ENCODE results near the gene WNT9B. TPM values are rescaled to one million over a fixed set of nuclear protein-coding genes. Genes with fewer than 3 reads are reported as not detected.

WNT9B gene, protein sequence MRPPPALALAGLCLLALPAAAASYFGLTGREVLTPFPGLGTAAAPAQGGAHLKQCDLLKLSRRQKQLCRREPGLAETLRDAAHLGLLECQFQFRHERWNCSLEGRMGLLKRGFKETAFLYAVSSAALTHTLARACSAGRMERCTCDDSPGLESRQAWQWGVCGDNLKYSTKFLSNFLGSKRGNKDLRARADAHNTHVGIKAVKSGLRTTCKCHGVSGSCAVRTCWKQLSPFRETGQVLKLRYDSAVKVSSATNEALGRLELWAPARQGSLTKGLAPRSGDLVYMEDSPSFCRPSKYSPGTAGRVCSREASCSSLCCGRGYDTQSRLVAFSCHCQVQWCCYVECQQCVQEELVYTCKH
- not detected for total RNA-seq

GRCh38 chr17:46851029-46851741, at the start of gene WNT9B:
Gene WNT9B (plus strand): TSS chr17:46851583. CDS start chr17:46851639, 56 bp downstream.
- CTCF ChIA-PET = no interaction called here
- no peaks in the 10 kb centered on the region for H3K36me3 Mint-ChIP-seq (ENCODE audit: low read depth)
- peak; percentile 24 for DNase-seq
- H3K4me1 Mint-ChIP-seq = peaks cover 9% of the 10 kb centered on the region
- H3K9me3 Mint-ChIP-seq = no peaks in the 10 kb centered on the region
- POLR2A ChIA-PET = no interaction called here
- H3K27me3 Mint-ChIP-seq = peaks cover 56% of the 10 kb centered on the region
- no peak within 1 kb of the TSS for H3K27ac Mint-ChIP-seq
- H3K4me3 Mint-ChIP-seq = no peak within 1 kb of the TSS

DNA sequence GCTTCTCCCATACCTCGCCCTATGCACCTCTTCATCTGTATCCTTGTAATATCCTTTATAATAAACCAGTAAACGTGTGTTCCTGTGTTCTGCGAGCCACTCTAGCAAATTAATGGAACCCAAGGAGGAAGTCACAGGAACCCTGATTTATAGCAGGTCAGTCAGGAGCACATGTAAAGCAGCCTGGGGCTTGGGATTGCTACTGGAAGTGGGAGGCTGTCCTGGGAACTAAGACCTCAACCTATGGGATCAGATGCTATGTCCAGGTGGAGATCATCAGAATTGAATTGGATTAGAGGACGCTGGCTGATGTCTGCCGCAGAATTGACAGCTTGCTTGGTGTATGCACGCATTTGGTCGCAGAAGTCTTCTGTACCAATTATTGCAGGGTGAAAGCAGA, 48.6 kb upstream of the WNT9B start:
- Mint-ChIP-seq H3K4me1 (no peaks in the 10 kb centered on the region), H3K9me3 (peaks cover 2% of the 10 kb centered on the region), H3K27me3 (peaks cover 2% of the 10 kb centered on the region), H3K36me3 (ENCODE audit: low read depth) (no peaks in the 10 kb centered on the region), H3K4me3 (no peak overlapping the region), H3K27ac (no peak overlapping the region)
- ChIA-PET CTCF (no interaction called here), POLR2A (no interaction called here)
- DNase-seq = no peak

DNA sequence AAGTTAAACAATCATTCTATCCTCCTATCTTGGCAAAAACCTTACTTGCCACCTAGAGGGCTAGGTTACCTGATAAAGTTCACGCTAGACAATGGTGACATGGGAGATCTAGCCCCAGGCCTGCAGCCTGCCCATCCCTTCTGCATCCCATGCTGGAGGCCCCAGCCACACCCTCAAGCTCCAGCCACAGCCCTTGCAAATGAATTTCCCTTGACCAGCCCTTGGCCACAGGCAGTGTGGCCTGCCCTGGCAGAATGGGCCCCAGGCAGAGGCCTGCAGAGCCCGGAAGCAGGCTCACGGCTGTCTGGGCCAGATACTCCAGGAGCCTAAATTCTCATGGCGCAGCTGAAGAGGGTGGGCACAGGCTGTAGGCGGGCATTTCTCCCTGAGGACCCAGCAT, 47.8 kb upstream of the WNT9B start:
- Mint-ChIP-seq H3K36me3 (ENCODE audit: low read depth) (no peaks in the 10 kb centered on the region), H3K4me3 (no peak overlapping the region), H3K4me1 (no peaks in the 10 kb centered on the region), H3K27me3 (peaks cover 2% of the 10 kb centered on the region), H3K27ac (no peak overlapping the region), H3K9me3 (peaks cover 2% of the 10 kb centered on the region)
- ChIA-PET POLR2A (no interaction called here), CTCF (no interaction called here)
- DNase-seq = no peak

GRCh38 chr17:46805771-46806170, 45.6 kb upstream of the WNT9B start:
- CTCF ChIA-PET = interaction anchor here (0.6 to 1.2 kb wide), 2 partner anchors 9 to 30 kb away, joined by 3 read pairs; no protein-coding TSS in a partner anchor
- Mint-ChIP-seq H3K27me3 (peaks cover 2% of the 10 kb centered on the region), H3K36me3 (ENCODE audit: low read depth) (no peaks in the 10 kb centered on the region), H3K4me1 (no peaks in the 10 kb centered on the region), H3K4me3 (no peak overlapping the region), H3K9me3 (peaks cover 2% of the 10 kb centered on the region), H3K27ac (no peak overlapping the region)
- no peak for DNase-seq
- POLR2A ChIA-PET = no interaction called here

- peaks cover 2% of the 10 kb centered on the region for H3K9me3 Mint-ChIP-seq
- no peak for DNase-seq
- peaks cover 19% of the 10 kb centered on the region for H3K27me3 Mint-ChIP-seq
- H3K27ac Mint-ChIP-seq = no peak overlapping the region
- H3K4me3 Mint-ChIP-seq = no peak overlapping the region
- H3K4me1 Mint-ChIP-seq = no peaks in the 10 kb centered on the region
- ChIA-PET CTCF (no interaction called here), POLR2A (no interaction called here)
- H3K36me3 Mint-ChIP-seq (ENCODE audit: low read depth) = no peaks in the 10 kb centered on the region
Observed at GRCh38 chr17:46809110-46809571, 42.2 kb upstream of the WNT9B start.

GRCh38 chr17:46810837-46811236, 40.5 kb upstream of the WNT9B start:
- Mint-ChIP-seq H3K4me3 (no peak overlapping the region), H3K27ac (no peak overlapping the region), H3K36me3 (ENCODE audit: low read depth) (no peaks in the 10 kb centered on the region), H3K4me1 (no peaks in the 10 kb centered on the region), H3K9me3 (no peaks in the 10 kb centered on the region), H3K27me3 (peaks cover 26% of the 10 kb centered on the region)
- no peak for DNase-seq
- ChIA-PET CTCF (no interaction called here), POLR2A (no interaction called here)

GRCh38 chr17:46811978-46812583, 39.3 kb upstream of the WNT9B start:
- Mint-ChIP-seq H3K4me3 (no peak overlapping the region), H3K27me3 (peaks cover 39% of the 10 kb centered on the region), H3K27ac (no peak overlapping the region), H3K9me3 (no peaks in the 10 kb centered on the region), H3K4me1 (no peaks in the 10 kb centered on the region), H3K36me3 (ENCODE audit: low read depth) (no peaks in the 10 kb centered on the region)
- no peak for DNase-seq
- ChIA-PET CTCF (interaction anchor here (1.2 kb wide), 1 partner anchor 30 kb away, joined by 4 read pairs; no protein-coding TSS in a partner anchor), POLR2A (no interaction called here)

GRCh38 chr17:46812624-46813318, 38.6 kb upstream of the WNT9B start:
- Mint-ChIP-seq H3K9me3 (no peaks in the 10 kb centered on the region), H3K4me1 (peaks cover 3% of the 10 kb centered on the region), H3K36me3 (ENCODE audit: low read depth) (no peaks in the 10 kb centered on the region), H3K27ac (no peak overlapping the region), H3K4me3 (no peak overlapping the region), H3K27me3 (peaks cover 46% of the 10 kb centered on the region)
- no peak for DNase-seq
- CTCF ChIA-PET = interaction anchor here (1.2 kb wide), 1 partner anchor 29 kb away, joined by 4 read pairs; no protein-coding TSS in a partner anchor
- POLR2A ChIA-PET = no interaction called here

DNA sequence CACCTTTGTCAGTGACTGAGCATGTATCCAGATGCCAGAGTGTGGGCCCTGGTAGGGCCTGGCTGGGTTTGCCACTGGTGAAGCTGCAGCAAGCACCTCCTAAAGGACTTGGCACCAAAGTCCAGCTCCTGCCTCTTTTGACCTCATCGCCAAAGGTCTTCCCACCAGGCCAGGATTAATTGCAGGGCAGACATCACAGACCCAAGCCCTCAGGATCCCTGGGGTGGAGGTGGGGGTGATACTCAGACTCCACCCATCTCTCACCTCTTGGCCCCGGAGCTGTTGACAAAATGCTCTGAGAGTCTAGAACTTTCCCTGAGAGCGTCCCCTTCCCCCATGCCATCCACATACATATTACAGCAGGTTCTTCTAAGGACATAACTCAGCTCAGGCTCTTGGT, 37.5 kb upstream of the WNT9B start:
- Mint-ChIP-seq H3K36me3 (ENCODE audit: low read depth) (no peaks in the 10 kb centered on the region), H3K27me3 (peaks cover 53% of the 10 kb centered on the region), H3K4me1 (peaks cover 9% of the 10 kb centered on the region), H3K4me3 (no peak overlapping the region), H3K27ac (no peak overlapping the region), H3K9me3 (no peaks in the 10 kb centered on the region)
- CTCF ChIA-PET = no interaction called here
- POLR2A ChIA-PET = no interaction called here
- DNase-seq = no peak

- H3K4me3 Mint-ChIP-seq = no peak overlapping the region
- H3K4me1 Mint-ChIP-seq = peaks cover 11% of the 10 kb centered on the region
- H3K36me3 Mint-ChIP-seq (ENCODE audit: low read depth) = no peaks in the 10 kb centered on the region
- no peak overlapping the region for H3K27ac Mint-ChIP-seq
- H3K9me3 Mint-ChIP-seq = no peaks in the 10 kb centered on the region
- CTCF ChIA-PET = interaction anchor here (1.5 kb wide), 2 partner anchors 14 to 16 kb away, joined by 4 to 5 read pairs; no protein-coding TSS in a partner anchor
- DNase-seq = no peak
- peaks cover 57% of the 10 kb centered on the region for H3K27me3 Mint-ChIP-seq
- POLR2A ChIA-PET = no interaction called here
Observed at GRCh38 chr17:46814446-46814845, 36.9 kb upstream of the WNT9B start.

- POLR2A ChIA-PET = no interaction called here
- H3K9me3 Mint-ChIP-seq = no peaks in the 10 kb centered on the region
- H3K4me1 Mint-ChIP-seq = peaks cover 14% of the 10 kb centered on the region
- no peaks in the 10 kb centered on the region for H3K36me3 Mint-ChIP-seq (ENCODE audit: low read depth)
- no peak overlapping the region for H3K27ac Mint-ChIP-seq
- no peak overlapping the region for H3K4me3 Mint-ChIP-seq
- peaks cover 68% of the 10 kb centered on the region for H3K27me3 Mint-ChIP-seq
- no peak for DNase-seq
- CTCF ChIA-PET = interaction anchor here (0.6 to 1.5 kb wide), 4 partner anchors 10 to 467 kb away, joined by 3 to 5 read pairs (median 4); no protein-coding TSS in a partner anchor
Observed at GRCh38 chr17:46815474-46816353, 35.7 kb upstream of the WNT9B start.
